Panc1 (cell line): ENCODE measurements around the gene GPC6. TPM values are rescaled to one million over a fixed set of nuclear protein-coding genes. Genes with fewer than 3 reads are reported as not detected.

ENCODE experiments used
- ATAC-seq: fragments of 200-7000 bp; cut with Tn5 transposase; 2 replicates; pipeline ENCODE4 v1.9.1; 2020; ENCODE audit warnings: mild to moderate bottlenecking, moderate library complexity
- BruUV-seq: library from RNA; stranded (reverse); fragments of 400-500 nt; replicated peaks from 2 replicates; lab custom pipeline; 2021; lab: Mats Ljungman, UMichigan
- CTCF ChIA-PET: fragments of 300-600 bp; sonication (Branson Sonifier 250); formaldehyde crosslinking; loops from one replicate; lab custom pipeline; 2022; ENCODE audit warnings: antibody characterized with exemption; lab: Charles Lee
- POLR2A ChIA-PET: fragments of 300-600 bp; sonication (Branson Sonifier 250); formaldehyde crosslinking; loops from one replicate; lab custom pipeline; 2022; ENCODE audit warnings: antibody characterized with exemption; lab: Charles Lee
- DNase-seq: peaks from one replicate; pipeline ENCODE4 v3.0.0-alpha.2; 2010; ENCODE audit warnings: low read depth, low spot score
- H3K27ac ChIP-seq: 2 replicates; pipeline ENCODE4 v1.5.1; 2011; ENCODE audit warnings: mild to moderate bottlenecking, low read length, inconsistent platforms
- H3K27me3 ChIP-seq: fragments of 200-500 bp; sonication (Bioruptor generic); 2 replicates; pipeline ENCODE4 v1.6.0; 2014; ENCODE audit warnings: low read length, inconsistent platforms; ENCODE audit not compliant: control insufficient read depth, insufficient read depth
- H3K36me3 ChIP-seq: fragments of 200-500 bp; sonication (Bioruptor generic); 2 replicates; pipeline ENCODE4 v1.5.1; 2014; ENCODE audit warnings: inconsistent platforms, mild to moderate bottlenecking, low read length, moderate library complexity; ENCODE audit not compliant: control insufficient read depth, insufficient read depth
- H3K4me1 ChIP-seq: 2 replicates; pipeline ENCODE4 v1.5.1; 2011; ENCODE audit warnings: inconsistent platforms, mild to moderate bottlenecking, low read length, moderate library complexity; ENCODE audit not compliant: control insufficient read depth, insufficient read depth
- H3K4me3 ChIP-seq, 2 experiments: 2 replicates each; pipeline ENCODE4 v1.5.1; 2011 to 2012; ENCODE audit warnings: low read depth in 2 of 2, low read length in 2 of 2, mild to moderate bottlenecking in 2 of 2, inconsistent platforms in 1 of 2, moderate library complexity in 1 of 2
- H3K9me3 ChIP-seq: fragments of 200-500 bp; sonication (Bioruptor generic); 2 replicates; pipeline ENCODE4 v1.5.1; 2014; ENCODE audit warnings: low read depth, mild to moderate bottlenecking, inconsistent platforms, low read length, moderate library complexity; ENCODE audit not compliant: control insufficient read depth, insufficient read depth
- POLR2AphosphoS5 ChIP-seq: IDR thresholded peaks from 2 replicates; pipeline ENCODE4 v1.6.1; 2012; ENCODE audit warnings: mild to moderate bottlenecking, low read depth, low read length, moderate library complexity
- SIN3A ChIP-seq: IDR thresholded peaks from 2 replicates; pipeline ENCODE4 v1.6.1; 2012; ENCODE audit warnings: low read depth, mild to moderate bottlenecking, low read length, moderate library complexity, borderline replicate concordance; ENCODE audit not compliant: insufficient read depth
- TCF7L2 ChIP-seq: IDR thresholded peaks from 2 replicates; pipeline ENCODE4 v1.6.1; 2011; ENCODE audit warnings: mild to moderate bottlenecking, low read depth, low read length, inconsistent platforms
- in situ Hi-C: cut with HindIII; loops from 2 replicates; pipeline ENCODE4 v1.10.0; 2016; ENCODE audit warnings: low sequenced_read_pairs, low pct_unique_long_range_greater_than_20kb
- intact Hi-C: fragments of 100-400 bp; cut with micrococcal nuclease; formaldehyde crosslinking; loops from one replicate; pipeline ENCODE4 v1.10.0; 2022; ENCODE audit not compliant: unreplicated experiment
- total RNA-seq: library from RNA; stranded (reverse); gene quantifications from one replicate; pipeline ENCODE4 v1.2.1, GENCODE V29; 2021; ENCODE audit not compliant: unreplicated experiment
- TF ChIP-seq, protein P1 (sequence below): fragments of 450-650 bp; IDR thresholded peaks from 2 replicates; pipeline ENCODE4 v1.5.1; 2017; ENCODE audit warnings: mild to moderate bottlenecking
- TF ChIP-seq, protein P2 (sequence below), 2 experiments: IDR thresholded peaks; 2 replicates each; pipeline ENCODE4 v1.6.1; 2011 to 2012; ENCODE audit warnings: low read depth in 2 of 2, control low read depth in 1 of 2, low read length in 1 of 2, mild to moderate bottlenecking in 1 of 2, moderate library complexity in 1 of 2; ENCODE audit not compliant: insufficient read depth in 1 of 2

Gene GPC6
- total RNA-seq, 1 experiment from 2014 or later: 4.8 TPM

DNA sequence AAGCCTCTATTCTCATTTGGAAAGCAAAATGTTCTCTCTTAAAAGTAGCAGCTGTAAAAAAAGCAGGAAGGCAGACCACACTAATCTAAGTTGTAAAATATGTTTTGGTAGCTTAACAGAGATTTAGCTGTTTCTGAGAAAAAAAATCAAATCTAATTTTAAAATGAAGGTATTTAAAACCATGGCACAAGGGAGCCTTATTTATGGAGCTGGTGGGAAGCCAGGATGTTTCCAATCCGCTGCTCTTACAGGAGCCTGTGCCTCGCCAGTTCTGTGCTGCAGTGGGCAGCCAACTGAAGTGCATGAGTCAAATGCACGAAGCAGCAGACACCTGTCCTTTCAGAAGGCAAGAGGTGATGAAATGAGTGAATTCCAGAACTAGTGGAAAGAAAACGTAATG is 28.2 kb downstream of the GPC6 start:
- POLR2A ChIA-PET: no interaction called here
- intact Hi-C loops: no loop called here
- no TSS peak for BruUV-seq
- Histone ChIP-seq H3K27me3 (no peaks in the 10 kb centered on the region), H3K36me3 (no peaks in the 10 kb centered on the region), H3K4me1 (no peaks in the 10 kb centered on the region), H3K27ac (no peak overlapping the region), H3K9me3 (no peaks in the 10 kb centered on the region), H3K4me3 (no peak overlapping the region)
- no peak for ATAC-seq
- TF ChIP-seq, protein P1, sequence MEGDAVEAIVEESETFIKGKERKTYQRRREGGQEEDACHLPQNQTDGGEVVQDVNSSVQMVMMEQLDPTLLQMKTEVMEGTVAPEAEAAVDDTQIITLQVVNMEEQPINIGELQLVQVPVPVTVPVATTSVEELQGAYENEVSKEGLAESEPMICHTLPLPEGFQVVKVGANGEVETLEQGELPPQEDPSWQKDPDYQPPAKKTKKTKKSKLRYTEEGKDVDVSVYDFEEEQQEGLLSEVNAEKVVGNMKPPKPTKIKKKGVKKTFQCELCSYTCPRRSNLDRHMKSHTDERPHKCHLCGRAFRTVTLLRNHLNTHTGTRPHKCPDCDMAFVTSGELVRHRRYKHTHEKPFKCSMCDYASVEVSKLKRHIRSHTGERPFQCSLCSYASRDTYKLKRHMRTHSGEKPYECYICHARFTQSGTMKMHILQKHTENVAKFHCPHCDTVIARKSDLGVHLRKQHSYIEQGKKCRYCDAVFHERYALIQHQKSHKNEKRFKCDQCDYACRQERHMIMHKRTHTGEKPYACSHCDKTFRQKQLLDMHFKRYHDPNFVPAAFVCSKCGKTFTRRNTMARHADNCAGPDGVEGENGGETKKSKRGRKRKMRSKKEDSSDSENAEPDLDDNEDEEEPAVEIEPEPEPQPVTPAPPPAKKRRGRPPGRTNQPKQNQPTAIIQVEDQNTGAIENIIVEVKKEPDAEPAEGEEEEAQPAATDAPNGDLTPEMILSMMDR: no peak
- TF ChIP-seq TCF7L2: no peak
- TF ChIP-seq, protein P2, sequence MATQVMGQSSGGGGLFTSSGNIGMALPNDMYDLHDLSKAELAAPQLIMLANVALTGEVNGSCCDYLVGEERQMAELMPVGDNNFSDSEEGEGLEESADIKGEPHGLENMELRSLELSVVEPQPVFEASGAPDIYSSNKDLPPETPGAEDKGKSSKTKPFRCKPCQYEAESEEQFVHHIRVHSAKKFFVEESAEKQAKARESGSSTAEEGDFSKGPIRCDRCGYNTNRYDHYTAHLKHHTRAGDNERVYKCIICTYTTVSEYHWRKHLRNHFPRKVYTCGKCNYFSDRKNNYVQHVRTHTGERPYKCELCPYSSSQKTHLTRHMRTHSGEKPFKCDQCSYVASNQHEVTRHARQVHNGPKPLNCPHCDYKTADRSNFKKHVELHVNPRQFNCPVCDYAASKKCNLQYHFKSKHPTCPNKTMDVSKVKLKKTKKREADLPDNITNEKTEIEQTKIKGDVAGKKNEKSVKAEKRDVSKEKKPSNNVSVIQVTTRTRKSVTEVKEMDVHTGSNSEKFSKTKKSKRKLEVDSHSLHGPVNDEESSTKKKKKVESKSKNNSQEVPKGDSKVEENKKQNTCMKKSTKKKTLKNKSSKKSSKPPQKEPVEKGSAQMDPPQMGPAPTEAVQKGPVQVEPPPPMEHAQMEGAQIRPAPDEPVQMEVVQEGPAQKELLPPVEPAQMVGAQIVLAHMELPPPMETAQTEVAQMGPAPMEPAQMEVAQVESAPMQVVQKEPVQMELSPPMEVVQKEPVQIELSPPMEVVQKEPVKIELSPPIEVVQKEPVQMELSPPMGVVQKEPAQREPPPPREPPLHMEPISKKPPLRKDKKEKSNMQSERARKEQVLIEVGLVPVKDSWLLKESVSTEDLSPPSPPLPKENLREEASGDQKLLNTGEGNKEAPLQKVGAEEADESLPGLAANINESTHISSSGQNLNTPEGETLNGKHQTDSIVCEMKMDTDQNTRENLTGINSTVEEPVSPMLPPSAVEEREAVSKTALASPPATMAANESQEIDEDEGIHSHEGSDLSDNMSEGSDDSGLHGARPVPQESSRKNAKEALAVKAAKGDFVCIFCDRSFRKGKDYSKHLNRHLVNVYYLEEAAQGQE (IDR thresholded peaks at IDR 0.05; ENCODE audit: insufficient read depth in 1 of 2, low read depth in 2 of 2, low read length in 1 of 2): no peak
- TF ChIP-seq POLR2AphosphoS5: no peak
- TF ChIP-seq SIN3A: no peak
- CTCF ChIA-PET: no interaction called here
- no peak for DNase-seq
- in situ Hi-C loops: no loop called here

DNA sequence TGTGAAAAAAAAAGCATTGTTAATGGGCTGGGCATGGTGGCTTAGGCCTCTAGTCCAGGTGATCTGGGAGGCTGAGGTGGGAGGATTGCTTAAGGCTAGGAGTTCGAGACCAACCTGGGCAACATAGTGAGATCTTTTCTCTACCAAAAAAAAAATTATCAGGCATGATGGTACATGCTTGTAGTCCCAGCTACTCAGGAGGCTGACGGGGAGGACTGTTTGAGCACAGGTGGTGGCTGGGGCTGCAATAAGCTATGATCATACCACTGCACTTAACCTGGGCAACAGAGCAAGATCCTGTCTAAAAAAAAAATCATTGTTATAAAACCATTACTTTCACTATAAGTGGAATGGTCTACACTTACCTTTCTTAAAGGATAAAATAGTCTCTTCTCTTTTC is 30.4 kb downstream of the GPC6 start:
- Histone ChIP-seq H3K4me3 (no peak overlapping the region), H3K27me3 (no peaks in the 10 kb centered on the region), H3K9me3 (no peaks in the 10 kb centered on the region), H3K4me1 (no peaks in the 10 kb centered on the region), H3K27ac (no peak overlapping the region), H3K36me3 (no peaks in the 10 kb centered on the region)
- in situ Hi-C loops: no loop called here
- TF ChIP-seq, protein P1: no peak
- TF ChIP-seq, protein P2 (IDR thresholded peaks at IDR 0.05; ENCODE audit: insufficient read depth in 1 of 2, low read depth in 2 of 2, low read length in 1 of 2): no peak
- TF ChIP-seq TCF7L2: no peak
- no peak for TF ChIP-seq SIN3A
- BruUV-seq: no TSS peak
- DNase-seq: no peak
- intact Hi-C loops: no loop called here
- ATAC-seq: no peak
- CTCF ChIA-PET: no interaction called here
- POLR2A ChIA-PET: no interaction called here
